ENCODE measurements around the gene BMP7. TPM values are rescaled to one million over a fixed set of nuclear protein-coding genes. Genes with fewer than 3 reads are reported as not detected.

BMP7 gene
- total and polyA plus RNA-seq, 2 donors (not counting 3 experiments of a cell fraction or from before 2014, with no cell fraction given), result not detected

DNA sequence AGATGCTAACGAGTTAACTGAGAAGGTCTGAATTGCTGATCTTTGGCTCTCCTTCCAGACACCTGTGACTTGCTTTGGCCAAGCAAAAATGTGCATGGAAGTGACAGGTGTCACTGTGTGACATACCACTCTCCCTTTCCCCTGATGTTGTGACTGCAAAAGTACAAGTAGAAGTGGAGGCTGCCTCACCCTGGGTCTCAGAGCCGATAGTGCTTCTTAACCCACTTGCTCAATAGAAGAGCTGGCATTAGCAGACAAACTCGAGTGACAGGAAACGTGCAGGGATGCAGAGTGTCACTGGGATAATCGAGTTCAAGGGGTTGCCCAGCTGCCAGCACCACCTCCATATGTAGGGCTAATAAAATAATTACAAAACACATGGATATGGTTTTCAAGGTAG, 46.8 kb upstream of the BMP7 start:
- dilution Hi-C loops (cut with MboI; ENCODE audit: extremely low pct_ligation_motif_present, low sequenced_read_pairs) (no loop called here), intact Hi-C loops (cut with micrococcal nuclease) (no loop called here)
- H3K36me3 ChIP-seq (ENCODE audit: control insufficient read depth in 2 of 2, extremely low read depth in 1 of 2, insufficient read depth in 2 of 2, low read length in 2 of 2), result no peaks in the 10 kb centered on the region
- no peak overlapping the region for H2AFZ ChIP-seq (ENCODE audit: low read depth, low read length)
- H3K79me2 ChIP-seq (ENCODE audit: control insufficient read depth, insufficient read depth, low read length), result no peaks in the 10 kb centered on the region
- H3K4me2 ChIP-seq (ENCODE audit: insufficient read depth, low read length), result no peak overlapping the region
- DNase-seq (ENCODE audit: low read depth, low spot score), result no peak
- no peaks in the 10 kb centered on the region for H3K9me1 ChIP-seq (replicated peaks; ENCODE audit: control insufficient read depth, extremely low read depth, insufficient read depth, low read length)
- H3K27ac ChIP-seq (ENCODE audit: insufficient read depth, low read depth, low read length), result no peak overlapping the region
- H3K27me3 ChIP-seq (ENCODE audit: control insufficient read depth in 2 of 2, insufficient read depth in 2 of 2, low read length in 2 of 2), result no peaks in the 10 kb centered on the region
- no peak for TF ChIP-seq POLR2A (IDR thresholded peaks at IDR 0.05; ENCODE audit: low read depth, low read length)
- no peak for TF ChIP-seq MYC (IDR thresholded peaks at IDR 0.05; ENCODE audit: low read depth, low read length)
- TF ChIP-seq GATA2 (IDR thresholded peaks at IDR 0.05; ENCODE audit: insufficient read depth, insufficient read length, low read depth, low read length), result no peak
- TF ChIP-seq EZH2 (IDR thresholded peaks at IDR 0.05; ENCODE audit: borderline replicate concordance, low read depth, low read length, severe bottlenecking), result no peak
- TF ChIP-seq, protein P1, sequence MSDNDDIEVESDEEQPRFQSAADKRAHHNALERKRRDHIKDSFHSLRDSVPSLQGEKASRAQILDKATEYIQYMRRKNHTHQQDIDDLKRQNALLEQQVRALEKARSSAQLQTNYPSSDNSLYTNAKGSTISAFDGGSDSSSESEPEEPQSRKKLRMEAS (IDR thresholded peaks at IDR 0.05; ENCODE audit: insufficient read depth, insufficient read length), result no peak
- TF ChIP-seq JUN (IDR thresholded peaks at IDR 0.05; ENCODE audit: borderline replicate concordance, insufficient read depth, insufficient read length, low read depth), result no peak
- no peak for TF ChIP-seq POLR2AphosphoS5 (IDR thresholded peaks at IDR 0.05; ENCODE audit: insufficient read depth, low read depth, low read length)
- no peak for TF ChIP-seq FOS (IDR thresholded peaks at IDR 0.05; ENCODE audit: borderline replicate concordance, insufficient read depth, low read length)
- TF ChIP-seq, protein P2, sequence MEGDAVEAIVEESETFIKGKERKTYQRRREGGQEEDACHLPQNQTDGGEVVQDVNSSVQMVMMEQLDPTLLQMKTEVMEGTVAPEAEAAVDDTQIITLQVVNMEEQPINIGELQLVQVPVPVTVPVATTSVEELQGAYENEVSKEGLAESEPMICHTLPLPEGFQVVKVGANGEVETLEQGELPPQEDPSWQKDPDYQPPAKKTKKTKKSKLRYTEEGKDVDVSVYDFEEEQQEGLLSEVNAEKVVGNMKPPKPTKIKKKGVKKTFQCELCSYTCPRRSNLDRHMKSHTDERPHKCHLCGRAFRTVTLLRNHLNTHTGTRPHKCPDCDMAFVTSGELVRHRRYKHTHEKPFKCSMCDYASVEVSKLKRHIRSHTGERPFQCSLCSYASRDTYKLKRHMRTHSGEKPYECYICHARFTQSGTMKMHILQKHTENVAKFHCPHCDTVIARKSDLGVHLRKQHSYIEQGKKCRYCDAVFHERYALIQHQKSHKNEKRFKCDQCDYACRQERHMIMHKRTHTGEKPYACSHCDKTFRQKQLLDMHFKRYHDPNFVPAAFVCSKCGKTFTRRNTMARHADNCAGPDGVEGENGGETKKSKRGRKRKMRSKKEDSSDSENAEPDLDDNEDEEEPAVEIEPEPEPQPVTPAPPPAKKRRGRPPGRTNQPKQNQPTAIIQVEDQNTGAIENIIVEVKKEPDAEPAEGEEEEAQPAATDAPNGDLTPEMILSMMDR (IDR thresholded peaks at IDR 0.05; ENCODE audit: extremely low read depth in 1 of 2, insufficient read depth in 1 of 2, low read depth in 1 of 2, low read length in 2 of 2), result no peak
- no peaks in the 10 kb centered on the region for H4K20me1 ChIP-seq (replicated peaks; ENCODE audit: control insufficient read depth, extremely low read depth, insufficient read depth, low read length)
- H3K4me3 ChIP-seq (replicated peaks in 1 of 3; ENCODE audit: insufficient read depth in 1 of 3, low read depth in 1 of 3, low read length in 3 of 3), result no peak overlapping the region
- ChIA-PET POLR2A (no interaction called here), CTCF (no interaction called here)
- no TSS peak for BruUV-seq (replicated peaks)
- H3K9ac ChIP-seq (replicated peaks; ENCODE audit: extremely low read depth, insufficient read depth, low read length), result no peak overlapping the region
- H3K4me1 ChIP-seq (ENCODE audit: control insufficient read depth, extremely low read depth, insufficient read depth, low read length), result no peaks in the 10 kb centered on the region
- no peak for FAIRE-seq
- no peaks in the 10 kb centered on the region for H3K9me3 ChIP-seq (replicated peaks; ENCODE audit: control insufficient read depth, insufficient read depth, low read length)

Data from endothelial cell of umbilical vein (primary cell).